NCI-H2196 treated with DMSO at 0.1 percent for 48 hours (cell line): ENCODE results near the gene GID4.

Experiments used
- DNase-seq: peaks from one replicate; lab custom pipeline; 2025; ENCODE audit not compliant: unreplicated experiment; lab: John Stamatoyannopoulos, UW

GID4 gene

DNA sequence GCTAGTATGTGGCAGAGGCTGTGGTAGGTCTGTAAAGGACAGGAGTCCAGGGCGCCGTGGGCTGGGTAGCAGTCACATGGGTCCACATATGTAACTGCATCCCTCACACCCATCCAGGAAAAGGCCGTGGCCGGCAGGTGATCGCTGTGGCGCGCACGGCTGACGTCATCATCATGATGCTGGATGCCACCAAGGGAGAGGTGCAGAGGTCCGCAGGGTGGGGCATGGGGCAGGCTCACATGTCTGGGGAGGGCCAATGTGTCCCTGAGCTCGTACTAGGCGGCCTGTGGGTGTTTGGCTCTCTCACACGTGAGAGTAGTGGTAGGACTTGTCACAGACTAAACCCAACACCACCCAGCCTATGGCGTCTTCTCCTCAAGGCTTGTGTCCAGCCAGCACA is 60.3 kb downstream of the GID4 start:
- DNase-seq: no peak

DNA sequence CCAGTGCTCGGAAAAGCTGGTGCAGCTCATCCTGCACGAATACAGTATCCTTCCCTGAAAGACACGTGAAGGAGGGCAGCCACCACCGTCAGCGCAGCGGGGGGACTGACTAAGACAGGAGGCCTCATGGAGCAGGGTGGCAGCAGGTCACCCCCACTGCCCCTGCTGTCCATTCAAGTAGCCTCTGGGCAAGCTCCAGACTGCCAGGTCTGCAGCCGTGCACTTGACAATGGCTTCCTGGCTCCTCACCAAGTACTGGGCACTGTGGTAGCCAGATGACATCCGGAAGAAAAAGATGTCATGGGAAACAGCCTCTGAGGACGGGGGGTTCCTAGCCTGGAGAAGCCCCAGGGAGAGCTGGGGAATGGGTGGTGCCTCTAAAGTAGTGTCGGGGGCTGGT is 61.4 kb downstream of the GID4 start:
- DNase-seq: no peak

DNA sequence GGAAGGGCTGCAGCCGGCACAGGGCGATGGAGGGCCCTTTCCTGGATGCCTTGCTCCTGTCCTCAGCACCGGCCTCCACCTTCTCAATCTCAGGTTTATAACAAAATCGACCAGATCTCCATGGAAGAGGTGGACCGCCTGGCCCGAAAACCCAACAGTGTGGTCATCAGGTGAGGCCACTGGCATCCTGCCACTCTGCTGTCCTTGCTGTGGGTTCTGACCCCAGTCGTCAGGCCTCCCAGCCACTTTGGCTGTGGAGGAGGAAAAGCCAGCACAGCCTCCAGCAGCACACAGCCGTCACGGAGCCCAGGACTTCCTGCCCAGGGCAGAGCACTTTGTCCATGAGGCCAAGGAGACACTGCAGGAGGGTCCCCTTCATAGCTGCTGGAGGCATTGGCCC is 62.6 kb downstream of the GID4 start:
- DNase-seq: no peak

DNA sequence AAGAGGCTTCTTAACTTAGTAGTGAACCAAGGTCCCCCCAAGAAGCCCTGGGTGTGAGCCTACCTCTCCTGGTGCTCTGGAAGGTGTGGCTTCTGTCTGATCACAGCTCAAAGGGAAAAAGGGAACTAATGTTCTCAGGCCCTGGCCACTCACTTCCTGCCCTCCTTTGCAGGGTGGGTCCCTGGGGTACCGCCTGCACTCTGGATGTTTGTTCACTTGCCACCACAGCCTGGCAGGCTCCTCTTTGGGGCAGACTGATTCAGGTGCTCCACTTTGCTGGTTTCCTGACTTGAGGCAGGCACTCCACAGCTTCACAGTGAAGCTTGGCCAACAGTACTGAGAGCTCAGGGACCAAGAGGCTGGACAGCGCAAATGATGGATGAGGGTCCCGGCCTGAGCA is 63.4 kb downstream of the GID4 start:
- no peak for DNase-seq

DNA sequence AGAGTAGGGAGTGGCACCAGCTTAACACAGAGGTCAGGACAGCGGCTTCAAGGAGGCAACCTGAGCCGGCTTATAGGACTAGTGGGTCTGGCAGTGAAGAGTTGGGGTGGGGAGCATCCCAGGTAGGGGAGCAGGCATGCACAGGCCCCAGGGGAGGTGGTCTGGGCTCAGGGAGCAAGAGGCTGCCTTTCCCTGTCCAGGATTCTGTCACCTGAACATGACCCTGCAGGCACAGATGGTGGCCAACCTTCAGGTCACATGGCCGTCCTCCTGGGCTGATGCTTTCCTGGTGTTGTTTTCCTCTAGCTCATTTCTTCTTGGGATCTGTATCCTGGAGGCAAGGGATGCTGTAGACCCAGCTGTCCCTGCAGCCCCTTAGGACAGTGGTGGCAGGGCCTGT is 65.8 kb downstream of the GID4 start:
- DNase-seq: no peak

DNA sequence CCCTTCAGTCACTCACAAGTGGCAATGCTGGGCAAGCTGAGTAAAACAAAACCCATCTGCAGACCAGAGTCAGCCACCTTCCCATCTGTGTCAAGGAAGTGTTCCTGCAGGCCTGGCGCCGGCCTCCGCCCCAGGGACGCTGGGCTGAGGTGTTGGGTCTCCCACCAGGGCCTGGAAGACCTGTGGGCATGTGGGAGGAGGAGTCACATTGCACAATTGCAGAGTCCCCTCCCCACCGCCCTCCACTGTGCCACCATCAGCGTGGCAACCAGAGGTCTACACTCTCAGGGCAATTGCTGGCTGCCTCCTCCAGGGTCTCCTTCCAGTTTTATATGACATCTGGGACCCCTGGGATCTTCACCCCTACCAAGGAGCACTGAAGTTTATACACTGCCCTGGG is 66.4 kb downstream of the GID4 start:
- no peak for DNase-seq

DNA sequence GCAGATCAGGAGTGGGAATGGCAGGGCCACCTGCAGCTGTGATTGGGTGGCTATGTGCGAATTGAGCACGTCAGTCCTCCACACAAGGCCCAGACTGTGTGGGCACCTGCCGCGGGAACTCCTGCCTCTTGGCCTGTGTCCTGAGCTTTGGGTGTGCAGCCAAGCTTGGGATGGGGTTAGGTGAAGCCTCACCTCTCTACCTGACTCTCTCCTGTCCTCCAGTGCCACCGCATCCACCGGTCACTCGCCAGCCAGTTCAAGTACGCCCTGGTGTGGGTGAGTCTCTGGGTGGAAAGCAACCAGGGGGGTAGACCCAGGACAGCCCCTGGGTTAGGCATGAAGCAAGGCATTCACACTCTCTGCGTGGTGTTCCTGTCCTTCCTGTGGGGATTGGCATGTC is 67.0 kb downstream of the GID4 start:
- no peak for DNase-seq

DNA sequence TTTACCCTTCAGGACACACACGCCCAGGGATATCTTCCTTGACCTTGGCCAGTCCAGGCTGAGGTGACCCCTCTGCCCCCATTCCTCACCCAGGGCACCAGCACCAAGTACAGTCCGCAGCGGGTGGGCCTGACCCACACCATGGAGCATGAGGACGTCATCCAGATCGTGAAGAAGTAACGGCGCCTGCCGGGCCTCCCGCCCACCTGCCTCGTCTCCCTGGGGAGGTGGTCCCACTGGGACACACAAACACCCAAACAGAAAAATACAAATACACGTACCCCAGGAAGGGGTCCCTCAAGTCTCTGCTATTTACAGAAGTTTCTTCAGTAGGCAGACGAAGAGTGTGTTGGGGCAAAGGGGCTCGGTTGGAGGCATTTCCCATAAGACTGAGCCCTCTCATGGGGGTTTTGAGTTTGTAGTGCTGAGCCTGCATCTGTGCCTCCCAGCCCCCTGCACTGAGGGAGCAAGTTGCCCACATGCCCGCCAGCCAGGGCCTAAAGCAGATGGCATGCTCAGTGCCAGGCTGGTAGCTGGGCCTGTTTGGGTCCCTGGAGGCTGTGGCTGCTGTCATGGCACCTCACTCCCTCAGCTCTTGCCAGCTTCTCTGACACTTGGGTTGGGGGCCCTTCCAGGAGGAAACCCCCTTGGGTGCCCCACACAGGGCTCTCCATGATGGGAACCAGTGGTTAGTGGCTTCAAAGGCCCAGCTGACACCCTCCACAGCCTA is 68.0 kb downstream of the GID4 start:
- DNase-seq: no peak

DNA sequence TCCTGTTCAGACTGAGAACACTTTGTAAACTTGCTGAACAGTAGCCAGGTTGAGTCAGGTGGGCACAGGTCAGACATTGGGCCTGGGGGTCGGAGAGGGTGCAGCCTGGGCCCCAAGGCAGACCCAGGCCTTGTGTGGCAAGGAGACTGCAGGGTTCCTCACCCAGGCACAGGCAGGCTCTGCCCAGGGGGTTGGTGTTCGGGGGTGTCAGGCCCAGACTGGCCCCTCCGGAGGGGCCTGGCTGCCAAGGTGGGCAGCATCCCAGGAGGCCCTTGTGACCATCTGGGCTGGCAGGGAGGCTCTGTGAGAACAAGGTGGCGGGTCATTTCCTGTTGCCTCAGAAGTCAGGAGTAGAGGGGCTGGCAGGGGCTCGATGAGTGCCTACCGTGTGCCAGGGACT is 68.8 kb downstream of the GID4 start:
- DNase-seq: no peak

DNA sequence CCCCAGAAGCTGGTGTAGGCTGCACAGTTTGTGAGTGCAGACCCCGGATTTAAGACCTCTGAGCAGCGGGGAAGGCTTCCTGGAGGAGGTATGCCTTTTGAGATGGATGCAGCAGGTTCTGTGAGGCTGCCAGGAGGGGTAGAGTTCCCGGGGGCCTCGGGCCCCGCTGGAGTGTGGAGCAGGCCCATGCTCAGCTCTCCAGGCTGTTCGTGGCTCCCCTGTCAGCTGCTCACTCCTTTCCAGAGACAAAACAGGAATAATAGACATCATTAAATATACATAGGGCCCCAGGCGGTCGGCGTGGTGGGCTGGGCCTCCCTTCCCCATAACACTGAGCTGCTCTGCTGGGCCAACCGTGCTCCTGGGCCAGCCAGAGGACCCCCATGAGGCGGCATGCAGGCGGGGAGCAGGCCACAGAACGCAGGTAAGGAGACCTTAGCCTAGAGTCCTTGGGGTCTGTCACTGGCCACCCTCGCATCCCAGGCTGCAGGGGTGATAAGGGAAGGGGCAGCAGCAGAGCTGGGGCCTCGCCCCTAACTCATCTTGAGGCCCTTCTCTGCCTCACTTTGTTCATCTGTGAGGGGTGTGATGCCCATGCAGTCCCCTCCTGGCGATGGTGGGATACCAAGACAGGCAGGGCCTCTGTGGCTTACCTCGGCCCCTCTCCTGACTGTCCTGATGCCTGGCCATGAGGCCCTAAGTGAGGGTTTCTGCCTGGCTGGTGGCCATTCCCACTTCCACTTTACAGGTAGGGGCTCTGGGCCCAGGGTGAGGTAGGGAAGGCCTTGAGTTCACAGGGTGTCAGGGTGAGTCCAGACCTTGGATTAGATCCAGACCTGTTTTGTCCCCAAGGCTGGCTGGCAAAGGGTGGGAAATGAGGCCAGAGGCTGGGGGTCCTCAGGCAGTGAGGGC is 69.4 kb downstream of the GID4 start, which contains the start of gene MYO15A:
Gene MYO15A (plus strand): TSS at position 356 of the 912 bp plus-strand sequence. CDS start 10,045 bp downstream, outside the sequence.
- no peak for DNase-seq

DNA sequence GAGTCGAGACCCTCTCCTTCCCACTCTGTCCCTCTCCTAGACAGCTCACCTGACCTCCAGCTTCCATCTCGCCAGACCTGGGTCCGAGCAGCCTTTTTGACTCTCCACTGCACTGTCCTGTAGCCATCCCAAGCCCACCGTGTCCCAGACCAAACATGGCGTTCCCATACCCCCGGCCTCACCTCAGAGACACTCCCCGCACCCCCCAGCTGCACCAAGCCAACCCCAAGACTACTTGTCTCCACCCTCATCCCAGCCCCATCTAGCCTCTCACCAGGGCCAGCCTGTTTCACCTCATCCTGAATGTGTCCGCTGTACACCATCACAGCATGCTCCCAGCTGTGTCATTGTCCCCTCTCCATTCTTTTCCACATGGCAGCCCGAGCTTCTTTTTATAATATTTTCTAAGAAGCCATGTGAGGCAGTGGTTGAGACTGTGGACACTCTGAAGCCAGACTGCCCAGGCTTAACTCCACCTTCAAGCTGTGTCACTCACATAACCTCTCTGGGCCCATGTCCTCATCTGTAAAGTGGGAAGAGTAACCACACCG is 70.8 kb downstream of the GID4 start:
- DNase-seq: no peak

DNA sequence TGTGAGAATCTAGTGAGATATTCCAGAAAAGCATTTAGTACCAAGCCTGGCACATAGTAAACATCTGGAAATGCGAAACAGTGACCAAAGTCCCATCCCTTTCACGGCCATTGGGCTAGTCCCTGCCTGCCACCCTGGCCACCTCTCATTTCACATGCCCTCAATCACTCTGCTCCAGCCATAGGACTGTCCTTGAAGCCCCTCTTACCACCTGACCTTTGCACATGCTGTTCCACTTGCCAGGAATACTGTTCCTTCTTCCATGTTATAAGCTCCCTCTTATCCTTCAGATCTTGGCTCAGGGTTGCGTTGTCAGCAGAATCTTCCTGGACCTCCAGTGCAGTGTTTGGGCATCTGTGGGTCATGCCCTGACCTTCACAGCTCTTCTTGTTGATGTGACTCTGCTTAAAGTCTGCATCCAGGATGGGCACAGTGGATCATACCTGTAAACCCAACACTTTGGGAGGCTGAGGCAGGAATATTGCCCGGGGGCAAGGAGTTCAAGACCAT is 71.5 kb downstream of the GID4 start:
- no peak for DNase-seq

DNA sequence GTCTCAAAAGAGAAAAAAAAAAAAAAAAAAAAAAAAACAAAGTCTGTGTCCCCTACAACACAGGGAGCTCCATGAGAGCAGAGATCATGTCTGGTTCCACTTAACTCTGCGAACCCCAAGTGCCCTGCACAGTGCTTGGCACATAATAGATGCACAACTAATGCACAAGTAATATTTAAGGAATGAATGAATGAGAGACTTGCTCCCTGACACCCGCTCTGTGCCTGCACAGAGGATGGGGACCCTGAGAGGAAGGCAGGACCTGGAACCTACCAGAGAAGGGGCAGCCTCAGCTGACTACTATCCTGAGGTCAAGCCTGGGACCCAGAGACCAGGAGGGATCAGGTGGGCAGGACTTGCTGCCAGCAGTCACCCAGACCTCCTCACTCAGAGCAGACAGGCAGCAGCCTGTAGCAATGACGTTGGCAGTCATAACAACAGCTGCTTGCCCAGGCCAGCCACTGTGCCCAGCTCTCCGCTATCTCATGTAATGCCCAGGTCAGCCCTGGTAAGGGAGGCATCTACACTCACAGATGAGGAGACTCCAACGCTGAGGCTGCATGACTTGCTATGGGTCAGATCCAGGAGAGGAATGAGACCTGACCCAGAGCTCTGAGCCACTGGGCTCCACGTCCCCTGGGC is 72.2 kb downstream of the GID4 start:
- DNase-seq: no peak

DNA sequence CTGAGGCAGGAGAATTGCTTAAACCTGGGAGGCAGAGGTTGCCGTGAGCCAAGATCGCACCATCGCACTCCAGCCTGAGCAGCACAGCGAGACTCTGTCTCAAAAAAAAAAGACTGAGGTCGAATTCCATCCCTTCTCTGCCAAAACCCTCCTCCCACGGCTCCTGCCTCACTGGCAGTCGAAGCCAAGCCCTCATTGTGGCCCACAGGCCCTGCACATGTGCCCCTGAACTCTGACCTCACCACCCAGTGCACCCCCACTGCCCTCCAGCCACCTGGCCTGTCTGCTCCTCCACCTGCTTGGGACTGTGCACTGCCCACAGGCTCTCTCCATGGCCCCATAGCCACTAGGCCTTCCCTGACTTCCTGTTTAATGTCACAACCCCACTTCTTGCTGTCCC is 76.3 kb downstream of the GID4 start:
- DNase-seq: no peak

DNA sequence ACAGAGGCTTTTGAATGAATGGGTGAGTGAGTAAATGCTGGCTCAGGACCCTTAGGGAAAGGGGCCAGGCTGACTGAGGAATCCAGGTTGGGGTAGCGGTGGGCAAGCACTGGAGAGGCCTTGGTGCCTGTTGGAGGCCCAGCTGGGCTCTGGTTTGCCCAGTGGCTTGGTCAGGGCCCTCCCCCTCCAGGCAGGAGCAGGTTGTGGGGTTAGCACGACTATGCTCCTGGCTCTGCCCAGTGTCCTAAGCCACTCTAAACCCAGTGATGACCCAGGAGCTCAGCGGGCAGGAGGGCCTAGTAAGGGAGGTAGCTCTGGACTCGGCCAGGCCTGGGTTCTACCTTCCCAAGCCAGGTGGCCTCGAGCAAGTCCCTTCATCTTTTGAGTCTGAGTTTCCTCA is 76.9 kb downstream of the GID4 start:
- DNase-seq: no peak

DNA sequence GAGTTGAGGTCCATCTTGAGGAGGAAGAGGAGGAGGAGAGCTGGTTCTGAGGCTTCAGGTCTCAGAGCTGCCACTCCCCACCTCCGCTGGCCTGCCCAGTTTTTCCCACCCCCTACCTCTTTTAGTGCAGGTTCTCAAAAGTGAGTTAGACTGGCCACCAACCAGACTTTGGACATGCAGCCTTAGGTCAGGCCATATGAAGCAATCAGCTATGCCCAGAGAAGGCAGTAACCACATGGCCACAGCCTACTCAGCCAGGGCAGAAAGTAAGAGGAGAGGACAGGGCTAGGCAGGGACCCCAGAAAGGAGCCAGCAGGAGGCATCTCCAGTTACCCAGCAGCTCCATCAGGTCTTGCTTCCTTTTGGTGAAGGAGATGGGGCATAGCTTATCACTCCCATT is 78.3 kb downstream of the GID4 start:
- DNase-seq: no peak
